Endometrial microvascular endothelial cells (primary cell): ENCODE measurements around the gene POTEF. TPM values are rescaled to one million over a fixed set of nuclear protein-coding genes. Genes with fewer than 3 reads are reported as not detected.
"Not testable (repeated sequence)": the region's sequence is repeated elsewhere in the genome, so short reads cannot be mapped to it uniquely, and the experiment has no call there.

ENCODE experiments used
- in situ Hi-C: cut with HindIII; loops from 2 replicates; pipeline ENCODE4 v1.10.0; 2017; ENCODE audit warnings: low sequenced_read_pairs, low pct_unique_long_range_greater_than_20kb; ENCODE audit errors: inconsistent ontology term
- total RNA-seq: library from RNA; depleted of rRNA; stranded (reverse); fragments of >200 nt; gene quantifications from one replicate; pipeline ENCODE4 v1.2.3, GENCODE V29; 2015; ENCODE audit errors: inconsistent ontology term

POTEF gene
- total RNA-seq, 1 donor from 2014 or later = not detected

DNA sequence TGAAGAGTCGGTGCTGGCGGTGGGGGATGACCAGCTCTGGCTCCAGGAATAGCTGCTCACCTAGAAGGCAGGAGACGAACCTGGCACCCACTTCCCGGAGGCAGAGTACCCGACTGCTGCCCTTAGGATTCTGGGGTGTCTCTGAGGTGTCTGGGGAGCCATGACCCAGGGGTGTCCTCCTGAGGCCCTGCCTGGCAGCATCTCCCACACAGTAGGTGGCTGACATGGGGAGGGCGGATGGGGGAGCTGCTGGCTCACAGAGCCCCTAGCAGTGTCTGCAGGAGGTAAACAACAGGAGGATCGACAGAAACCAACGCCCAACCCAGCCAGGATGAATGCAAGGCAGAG lies 25.4 kb upstream of the POTEF start:
- in situ Hi-C loops = not testable (repeated sequence)

DNA sequence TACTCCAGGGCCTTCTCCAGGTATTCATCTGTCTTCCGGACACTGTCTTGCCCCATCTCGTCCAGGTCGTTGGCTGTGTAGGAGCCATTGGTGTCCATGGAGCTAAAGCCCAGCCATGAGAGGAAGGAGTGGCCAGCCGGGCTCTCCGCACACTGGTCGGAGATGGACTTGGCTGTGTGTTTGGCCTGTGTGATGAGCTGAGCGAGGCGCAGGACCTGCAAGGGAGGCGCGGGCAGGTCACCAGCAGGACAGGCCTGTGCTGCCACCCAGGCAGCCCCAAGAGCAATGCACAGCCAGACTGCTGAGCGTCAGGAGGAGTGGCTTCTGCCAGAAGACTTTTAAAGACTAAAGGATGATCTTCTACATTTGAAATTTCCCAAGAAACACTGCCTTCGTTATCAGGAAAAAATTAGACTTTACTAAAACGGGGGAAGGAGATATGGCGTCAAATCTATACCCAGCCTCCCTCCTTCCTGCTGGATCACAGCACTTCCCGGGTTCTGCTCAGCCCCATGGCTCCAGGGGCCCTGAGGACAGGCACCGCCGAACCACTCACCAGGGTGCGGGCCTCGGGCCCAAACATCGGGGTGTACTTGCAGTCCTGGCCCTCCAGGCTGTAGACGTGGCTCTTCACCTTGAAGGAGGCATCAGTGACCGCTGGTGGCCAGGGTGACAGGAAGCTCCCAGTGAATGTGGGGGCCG lies 24.9 kb upstream of the POTEF start:
- in situ Hi-C loops = not testable (repeated sequence)

DNA sequence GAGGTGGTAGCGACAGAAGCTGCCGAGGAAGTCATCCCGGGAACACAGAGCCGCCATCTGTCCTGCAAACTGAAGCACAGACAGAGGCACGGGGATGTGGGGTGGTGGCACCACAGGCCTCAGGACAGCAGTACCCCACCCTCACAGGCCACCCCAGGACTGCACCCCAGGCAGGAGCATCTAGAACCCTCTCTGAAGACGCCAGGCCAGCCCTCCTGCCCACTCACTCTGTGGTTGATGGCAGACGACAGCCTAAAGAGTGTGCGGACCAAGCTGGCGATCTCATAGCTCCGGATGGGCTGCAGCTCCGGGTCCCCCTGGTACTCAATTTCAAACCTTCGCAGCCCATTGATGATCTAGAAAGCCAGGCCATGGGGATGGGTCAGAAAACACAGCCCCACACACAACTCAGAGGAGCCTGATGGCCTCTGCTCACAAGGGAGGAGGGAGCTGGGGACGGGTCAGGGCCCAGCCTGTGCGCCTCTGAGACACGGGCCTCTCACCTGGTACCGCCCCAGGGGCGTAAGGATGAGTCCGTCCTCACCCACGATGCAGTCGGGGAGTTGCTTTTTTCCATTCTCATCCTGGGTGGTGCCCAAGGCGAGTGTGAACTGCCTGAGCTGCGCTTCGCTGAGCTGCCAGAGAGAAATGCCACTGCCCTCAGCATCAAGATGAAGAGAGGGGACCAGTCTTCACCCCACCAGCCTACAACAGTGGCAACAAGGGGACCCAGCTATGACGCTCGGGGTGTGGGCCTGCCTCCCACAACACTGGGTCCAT lies 24.0 kb upstream of the POTEF start:
- in situ Hi-C loops = no loop called here

DNA sequence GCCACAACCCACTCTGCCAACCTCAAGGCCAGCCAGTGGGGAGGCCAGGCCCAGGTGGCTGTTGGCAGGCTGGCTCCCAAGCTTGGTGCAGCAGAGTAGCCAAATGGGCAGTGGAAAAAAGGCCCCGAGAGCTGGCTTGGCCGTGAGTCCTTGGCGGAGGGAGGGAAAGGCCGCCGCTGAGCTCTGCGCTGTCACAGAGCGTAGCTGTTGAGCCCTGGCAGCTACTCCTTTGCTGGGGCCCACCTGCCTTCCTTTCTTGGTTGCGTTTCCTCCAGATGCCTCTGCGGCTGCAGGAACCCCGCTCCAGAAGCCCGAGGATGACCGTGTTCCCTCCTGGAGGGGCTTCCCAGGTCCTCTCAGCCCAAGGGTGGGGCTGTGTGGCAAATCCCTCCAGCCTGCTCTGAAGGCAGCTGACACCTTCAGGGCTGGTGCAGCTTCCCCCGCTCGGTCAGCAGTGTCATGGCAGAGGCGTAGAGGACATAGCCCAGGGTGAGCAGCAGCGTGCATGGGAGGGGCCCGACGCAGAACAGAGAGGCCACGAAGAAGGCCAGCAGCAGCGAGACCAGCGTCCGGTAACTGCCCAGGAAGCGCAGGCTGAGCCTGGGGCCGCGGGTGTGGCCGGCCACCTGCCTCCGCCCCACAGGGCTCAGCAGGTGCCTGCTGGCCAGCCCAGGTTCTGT lies 23.3 kb upstream of the POTEF start:
- in situ Hi-C loops = not testable (repeated sequence)

DNA sequence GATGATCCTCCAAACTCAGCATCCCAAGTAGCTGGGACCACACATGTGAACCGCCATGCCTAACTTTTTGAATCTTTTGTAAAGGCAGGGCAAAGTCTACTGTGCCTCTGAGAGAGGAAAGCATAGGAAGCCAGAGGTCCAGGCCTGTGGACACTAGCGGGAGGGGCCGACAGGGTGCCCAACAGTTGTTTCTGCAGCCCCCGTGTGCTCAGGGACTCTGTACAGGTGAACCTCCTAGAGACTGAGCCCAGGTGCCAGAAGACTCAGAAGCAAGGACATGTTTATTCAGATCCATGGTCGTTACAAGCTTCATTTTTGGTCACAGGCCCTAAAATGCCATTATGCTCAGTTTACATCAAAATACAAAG lies 22.1 kb upstream of the POTEF start:
- in situ Hi-C loops = not testable (repeated sequence)

DNA sequence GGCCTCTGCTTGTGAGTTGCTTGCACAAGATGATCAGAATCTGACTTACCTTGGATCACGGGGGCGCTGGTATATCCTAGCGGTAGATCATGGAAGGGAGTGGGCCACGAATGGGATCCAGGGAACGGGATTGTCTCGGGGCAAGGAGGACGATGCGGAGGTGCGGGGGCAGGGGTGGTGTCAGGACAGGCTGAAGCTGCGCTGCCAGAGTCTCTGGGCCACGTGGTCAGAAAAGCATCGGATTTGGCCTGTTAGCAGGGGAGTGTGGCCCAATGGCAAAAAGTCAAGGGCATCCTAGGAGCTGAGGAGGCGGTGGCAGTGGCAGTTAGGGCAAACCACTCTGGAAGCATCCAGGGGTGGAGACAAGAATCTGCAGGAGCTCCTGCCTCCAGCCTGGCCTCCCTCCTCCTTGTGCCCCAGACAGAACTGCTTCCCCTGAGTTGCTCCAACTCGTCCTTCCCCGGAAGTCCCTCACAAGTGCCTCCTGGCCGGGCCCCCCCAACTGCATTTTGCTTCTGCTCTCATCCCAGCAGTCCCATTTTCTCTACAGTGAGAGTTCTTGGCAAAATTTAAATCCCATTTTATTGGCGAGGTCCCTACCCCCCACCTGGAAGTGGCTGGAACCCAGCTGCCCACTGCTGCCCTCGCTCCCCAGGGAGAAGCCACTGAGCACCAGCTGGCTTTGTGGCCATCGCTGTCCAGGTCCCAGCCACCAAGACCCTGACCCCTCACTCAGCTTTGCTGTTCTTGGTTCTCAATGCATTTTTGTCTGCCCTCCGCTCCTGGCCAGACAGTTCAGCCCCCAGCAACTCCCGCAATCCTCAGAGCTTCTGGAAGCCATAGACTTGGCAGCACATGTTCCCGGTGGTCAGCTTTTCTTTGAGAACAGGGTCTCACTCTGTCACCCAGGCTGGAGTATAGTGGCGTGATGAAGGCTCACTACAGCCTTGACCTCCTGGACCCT lies 21.4 kb upstream of the POTEF start:
- in situ Hi-C loops = no loop called here

DNA sequence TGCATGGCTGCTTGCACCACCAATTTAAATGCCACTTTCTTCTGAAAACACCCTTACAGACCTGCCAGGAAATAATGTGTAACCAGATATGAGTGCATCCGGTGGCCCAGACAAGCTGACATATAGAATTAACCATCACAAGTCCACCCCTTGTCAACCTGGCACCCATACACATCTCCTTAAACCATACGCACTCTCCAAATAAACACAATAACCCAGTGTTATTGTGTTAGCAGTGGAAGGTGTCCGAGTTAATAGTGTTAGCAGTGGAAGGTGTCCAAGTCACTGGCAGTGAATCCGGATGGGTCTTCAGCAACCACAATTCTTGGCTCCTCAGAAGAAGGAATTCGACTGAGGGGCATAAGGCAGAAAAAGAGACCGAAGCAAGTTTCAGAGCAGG lies 19.5 kb upstream of the POTEF start:
- in situ Hi-C loops = not testable (repeated sequence)

DNA sequence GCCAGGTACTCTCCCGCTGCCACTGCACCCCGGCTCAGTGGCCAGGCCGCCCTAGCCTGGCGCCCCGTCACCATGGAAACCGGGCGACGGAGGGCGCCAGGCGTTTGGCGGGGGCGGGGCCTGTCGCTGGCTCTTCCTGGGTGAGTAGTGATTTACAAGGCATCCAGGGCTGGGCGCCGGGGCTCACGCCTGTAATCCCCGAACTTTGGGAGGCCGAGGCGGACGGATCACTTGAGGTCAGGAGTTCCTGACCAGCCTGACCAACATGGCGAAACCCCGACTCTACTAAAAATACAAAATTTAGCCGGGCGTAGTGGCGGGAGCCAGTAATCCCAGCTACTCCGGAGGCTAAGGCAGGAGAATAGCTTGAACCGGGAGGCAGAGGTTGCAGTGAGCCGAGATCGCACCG lies 16.0 kb upstream of the POTEF start, which contains the start of gene CCDC74B:
TSS of gene CCDC74B (minus strand) at position 107 of the 409 bp plus-strand sequence. CDS start 116 bp downstream, outside the sequence.
- in situ Hi-C loops = not testable (repeated sequence)

DNA sequence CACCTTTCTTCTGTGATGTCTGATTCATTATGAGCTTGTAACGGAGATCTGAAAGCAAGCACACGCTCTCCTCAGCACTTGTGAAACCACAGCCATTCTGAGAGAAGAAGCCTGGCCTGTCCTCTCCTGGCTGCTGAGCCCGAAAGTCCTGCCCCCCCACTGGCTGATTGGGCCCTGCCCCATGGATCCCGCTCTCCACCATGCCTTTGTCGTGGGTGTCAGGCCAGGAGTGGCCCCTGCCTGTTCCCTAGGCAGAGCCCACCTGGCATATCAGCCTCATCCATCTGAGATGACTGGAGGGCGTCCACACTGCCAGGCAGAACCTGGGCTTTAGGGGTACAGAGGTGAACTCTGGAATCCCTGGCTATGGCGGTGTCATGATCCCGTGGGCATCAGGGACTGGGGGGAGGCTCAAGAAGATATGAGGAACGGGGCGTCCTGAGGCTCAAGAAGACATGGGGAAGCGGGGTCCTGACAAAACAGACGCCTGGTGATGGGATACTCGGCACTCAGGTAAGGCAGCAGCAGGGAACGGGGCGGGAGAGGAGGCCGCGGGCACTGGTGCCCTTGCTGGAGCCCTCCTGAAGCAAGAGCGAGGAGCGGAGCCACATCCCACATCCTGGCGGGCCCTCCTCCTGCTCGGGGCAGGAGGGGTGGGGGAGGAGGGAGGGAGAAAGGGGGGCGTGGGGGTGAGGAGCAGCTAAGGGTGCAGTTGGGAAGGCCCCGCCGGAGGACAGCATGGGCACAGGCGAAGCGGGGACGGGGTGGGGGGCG lies 14.4 kb upstream of the POTEF start:
- in situ Hi-C loops = not testable (repeated sequence)

DNA sequence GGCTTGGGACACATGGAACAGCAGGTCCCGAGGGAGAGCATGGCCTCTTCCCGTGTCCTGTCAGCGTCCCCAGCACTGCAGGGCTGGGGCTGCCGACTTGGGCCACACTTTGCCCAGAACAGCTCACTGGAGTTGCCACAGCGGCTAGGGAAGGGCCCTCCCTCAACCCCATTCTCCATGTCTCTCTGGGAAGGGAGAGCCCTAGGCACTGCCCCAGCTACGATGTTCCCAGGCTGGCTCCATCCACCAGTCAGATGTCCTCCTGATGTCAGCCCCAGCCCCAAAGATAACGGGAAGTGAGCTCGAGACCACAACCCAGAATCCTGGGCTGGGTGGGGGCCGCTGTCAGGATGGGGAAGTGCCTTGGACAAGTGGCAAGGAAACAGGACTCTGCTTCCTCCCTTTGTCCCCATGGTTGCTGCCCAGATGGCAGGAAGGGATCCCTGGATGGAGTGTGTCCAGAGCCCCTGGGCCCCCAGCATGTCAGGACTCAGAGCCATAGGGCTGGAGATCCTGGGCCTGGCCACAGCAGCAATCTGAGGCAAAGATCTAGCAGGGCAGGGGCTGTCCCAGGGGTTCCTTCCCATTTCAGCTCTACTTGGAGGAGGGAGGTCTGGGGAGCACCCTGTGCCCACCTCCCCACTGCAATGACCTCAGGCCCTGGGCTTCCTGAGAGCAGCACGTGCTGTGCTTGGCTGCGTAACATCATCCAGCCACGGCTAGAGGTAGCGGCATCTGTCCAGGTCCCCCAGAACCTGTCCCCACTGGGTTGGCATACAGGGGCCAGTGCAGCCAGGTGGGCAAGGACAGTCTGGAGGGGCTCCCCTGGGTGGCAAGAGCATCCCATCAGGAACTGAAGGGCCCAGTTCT lies 13.6 kb upstream of the POTEF start:
- in situ Hi-C loops = not testable (repeated sequence)

DNA sequence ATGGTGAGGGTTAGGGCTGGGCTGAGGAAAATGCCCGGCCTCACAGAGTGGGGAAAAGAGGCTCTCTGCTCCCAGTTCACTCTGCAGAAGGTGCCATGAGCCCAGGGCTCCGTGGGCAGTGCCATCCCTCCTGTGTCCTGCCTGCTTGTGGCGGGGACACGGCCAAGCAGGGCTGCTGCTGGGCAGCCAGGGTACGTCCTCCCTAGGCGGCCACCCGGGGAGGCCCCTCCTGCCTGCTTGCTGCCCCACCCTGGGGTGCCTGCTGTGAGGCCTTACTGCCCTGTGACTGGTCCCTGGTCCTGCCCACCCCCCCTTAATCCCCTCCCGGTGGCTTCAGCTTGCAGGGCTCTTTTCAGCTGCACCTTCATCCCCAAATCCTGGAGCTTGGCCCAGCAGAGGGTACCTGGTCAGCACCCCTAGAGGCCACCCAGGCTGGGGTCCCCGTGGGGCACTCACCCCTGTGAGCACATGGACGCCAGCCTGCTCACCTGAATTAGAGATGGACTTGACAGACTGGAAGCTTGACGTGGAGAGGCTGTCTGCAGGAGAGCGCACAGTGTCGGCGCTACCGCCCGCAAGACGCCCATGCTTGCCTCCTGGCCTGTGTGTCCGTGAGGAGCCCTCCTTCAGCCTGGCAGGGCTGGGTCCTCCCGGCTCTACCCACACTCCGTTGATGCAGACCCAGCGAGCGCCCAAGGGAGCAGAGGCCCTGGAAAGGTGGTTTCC lies 12.8 kb upstream of the POTEF start:
- in situ Hi-C loops = not testable (repeated sequence)

DNA sequence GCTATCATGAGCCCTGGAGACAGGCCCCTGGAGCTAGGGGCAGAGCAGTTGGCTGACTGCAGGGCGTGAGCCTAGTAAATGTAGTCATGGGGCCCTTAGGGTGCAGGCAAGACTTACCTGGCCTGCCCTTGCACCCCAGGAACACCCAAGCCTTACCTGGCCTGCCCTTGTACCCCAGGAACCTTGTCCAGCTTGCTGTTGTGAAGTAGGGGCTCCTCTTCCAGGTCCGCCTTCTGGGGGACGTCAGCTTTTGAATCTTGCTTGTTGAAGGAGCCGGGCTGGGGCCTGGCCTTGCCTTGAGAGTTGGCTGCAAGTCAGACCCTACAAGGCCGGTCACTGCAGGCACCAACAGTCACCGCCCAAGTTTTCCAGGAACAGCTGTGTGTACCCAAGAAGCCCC lies 12.0 kb upstream of the POTEF start:
- in situ Hi-C loops = not testable (repeated sequence)

DNA sequence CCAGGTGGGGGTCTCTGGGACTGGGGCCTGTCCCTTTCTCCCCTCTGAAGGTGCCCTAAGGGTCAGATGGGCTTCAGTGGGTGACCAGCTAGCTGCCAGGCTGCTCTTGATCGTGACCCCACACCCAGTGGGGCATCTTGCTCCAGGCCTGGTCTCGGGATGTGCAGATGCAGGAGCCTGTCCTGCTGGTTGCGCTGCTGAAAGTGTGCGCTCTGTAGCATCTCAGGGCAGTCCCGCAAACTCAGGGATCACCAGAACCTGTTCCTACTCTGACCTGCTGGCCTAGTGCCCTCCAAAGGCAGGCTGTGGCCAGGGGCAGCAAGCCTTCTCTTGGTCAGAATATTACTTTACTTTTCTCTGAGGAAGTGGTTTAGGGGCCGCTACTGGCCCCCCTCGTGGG lies 11.5 kb upstream of the POTEF start:
- in situ Hi-C loops = not testable (repeated sequence)

DNA sequence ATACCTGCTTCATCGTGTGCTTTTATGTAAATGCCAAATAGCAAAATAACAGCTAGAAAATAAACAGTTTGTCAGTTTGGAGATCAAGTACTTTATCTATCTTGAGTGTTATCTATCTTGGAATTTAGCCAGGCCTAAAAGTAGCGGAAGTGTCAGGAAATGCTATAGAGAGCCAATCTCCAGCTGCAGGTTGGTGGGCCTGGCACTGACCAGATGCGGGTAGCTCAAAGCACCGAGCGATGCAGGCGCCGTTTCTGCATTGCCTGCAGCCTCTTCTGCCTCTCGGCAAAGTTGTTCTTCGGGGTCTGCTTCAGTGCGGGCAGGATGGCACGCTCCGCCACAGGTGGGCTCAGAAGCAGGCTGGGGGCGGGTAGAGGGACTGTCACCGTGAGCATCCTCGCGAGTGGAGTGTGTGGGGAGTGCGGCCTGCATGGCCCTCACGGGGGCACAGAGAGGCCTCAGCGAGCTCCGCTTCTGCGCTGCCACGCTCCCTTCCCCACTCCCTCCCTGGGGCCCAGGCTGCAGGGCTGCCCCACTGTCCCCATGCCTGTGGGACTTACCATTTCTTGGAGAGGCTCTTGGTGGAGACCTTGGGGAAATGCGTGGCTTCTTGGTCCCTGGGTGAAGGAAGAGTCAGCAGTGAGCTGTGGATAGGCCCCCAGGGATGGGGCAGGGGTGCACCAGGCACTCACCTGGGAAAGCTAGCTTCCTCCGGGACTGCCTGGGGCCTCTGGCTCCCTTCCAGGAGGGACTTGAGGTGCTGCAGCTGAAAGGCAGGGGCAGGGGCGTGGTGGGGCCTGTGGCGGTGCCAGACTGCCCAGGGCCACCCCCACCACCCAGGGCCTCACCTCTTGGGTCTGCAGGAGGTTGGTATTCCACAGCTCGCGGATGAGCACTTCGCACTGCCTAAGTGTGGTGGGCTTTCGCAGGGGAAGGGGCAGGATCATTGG lies 10.6 kb upstream of the POTEF start:
- in situ Hi-C loops = not testable (repeated sequence)

DNA sequence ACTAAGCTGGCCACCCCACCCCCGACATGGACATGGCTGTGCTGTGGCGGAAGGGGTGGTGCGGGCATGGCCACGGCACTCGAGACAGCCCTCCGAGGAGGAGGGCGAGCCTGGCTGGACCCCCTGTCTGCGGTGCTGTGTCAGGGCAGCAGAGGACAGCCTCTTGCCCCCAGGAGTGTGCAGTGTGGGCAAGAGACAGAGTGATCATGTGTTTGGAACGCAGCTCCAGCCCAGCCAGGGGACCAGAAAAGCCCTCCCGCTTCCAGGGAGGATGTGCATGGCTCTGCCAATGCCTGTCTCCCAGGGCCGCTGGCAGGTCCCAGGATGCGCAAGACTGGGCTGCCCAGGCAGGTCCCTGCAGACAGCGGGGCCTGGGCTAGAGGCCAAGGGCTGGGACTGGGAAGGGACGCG lies 9.8 kb upstream of the POTEF start:
- in situ Hi-C loops = not testable (repeated sequence)

DNA sequence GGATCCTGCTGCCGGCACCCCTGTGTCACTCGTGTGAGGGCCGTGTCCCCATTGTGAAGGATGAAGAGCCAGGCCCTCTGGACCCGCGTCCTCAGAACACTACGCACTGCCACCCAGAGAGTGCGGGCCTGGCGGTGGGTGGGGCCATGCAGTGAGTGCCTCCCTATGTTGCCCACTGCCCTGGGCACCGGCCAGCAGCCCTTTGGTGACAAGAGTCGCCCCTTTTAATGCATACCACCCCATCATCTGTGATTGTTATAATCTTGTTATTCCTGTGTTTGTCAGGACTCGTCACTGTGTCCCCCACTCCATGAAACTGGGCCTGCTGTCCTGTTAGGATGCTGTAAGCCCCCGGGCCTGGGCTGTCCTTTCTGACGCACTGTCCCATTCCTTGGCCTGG lies 9.3 kb upstream of the POTEF start:
- in situ Hi-C loops = not testable (repeated sequence)
